Measurements from ENCODE around the gene ROR1.
"Not testable (repeated sequence)": the region's sequence is repeated elsewhere in the genome, so short reads cannot be mapped to it uniquely, and the experiment has no call there.

The ROR1 gene

DNA sequence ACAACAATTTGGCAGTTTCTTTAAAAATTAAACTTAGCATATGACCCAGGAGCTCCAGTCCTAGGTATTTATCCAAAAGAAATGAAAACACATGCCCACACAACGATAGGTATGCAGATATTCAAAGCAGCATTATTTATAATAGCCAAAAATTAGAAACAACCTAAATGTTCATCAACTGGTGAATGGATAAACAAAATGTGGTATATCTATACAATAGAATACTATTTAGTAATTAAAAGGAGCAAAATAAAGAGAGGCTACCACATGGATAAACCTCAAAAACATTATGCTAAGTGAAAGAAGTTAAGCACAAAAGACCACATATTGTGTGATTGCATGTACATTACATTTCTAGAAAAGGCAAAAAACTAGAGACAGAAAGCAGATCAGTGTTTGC lies 51.3 kb downstream of the ROR1 start:
- no peak for DNase-seq (ENCODE audit: low spot score)

DNA sequence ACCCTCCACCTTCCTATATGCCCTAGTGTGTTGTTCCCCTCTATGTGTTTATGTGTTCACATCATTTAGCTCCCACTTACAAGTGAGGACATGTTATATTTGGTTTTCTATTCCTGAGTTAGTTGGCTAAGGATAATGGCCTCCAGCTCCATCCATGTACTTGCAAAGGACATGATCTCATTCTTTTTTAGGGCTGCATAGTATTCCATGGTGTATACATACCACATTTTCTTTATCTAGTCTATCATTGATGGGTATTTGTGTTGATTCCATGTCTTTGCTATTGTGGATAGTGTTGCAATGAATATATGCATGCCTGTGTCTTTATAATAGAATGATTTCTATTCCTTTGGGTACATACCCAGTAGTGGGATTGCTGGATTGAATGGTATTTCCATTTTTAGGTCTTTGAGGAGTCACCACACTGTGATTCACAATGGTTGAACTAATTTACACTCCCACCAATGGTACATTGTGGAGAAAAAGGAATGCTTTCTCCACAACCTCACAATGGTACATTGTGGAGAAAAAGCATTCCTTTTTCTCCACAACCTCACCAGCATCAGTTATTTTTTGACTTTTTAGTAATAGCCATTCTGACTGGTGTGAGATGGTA lies 52.5 kb downstream of the ROR1 start:
- DNase-seq (ENCODE audit: low spot score), result not testable (repeated sequence)

DNA sequence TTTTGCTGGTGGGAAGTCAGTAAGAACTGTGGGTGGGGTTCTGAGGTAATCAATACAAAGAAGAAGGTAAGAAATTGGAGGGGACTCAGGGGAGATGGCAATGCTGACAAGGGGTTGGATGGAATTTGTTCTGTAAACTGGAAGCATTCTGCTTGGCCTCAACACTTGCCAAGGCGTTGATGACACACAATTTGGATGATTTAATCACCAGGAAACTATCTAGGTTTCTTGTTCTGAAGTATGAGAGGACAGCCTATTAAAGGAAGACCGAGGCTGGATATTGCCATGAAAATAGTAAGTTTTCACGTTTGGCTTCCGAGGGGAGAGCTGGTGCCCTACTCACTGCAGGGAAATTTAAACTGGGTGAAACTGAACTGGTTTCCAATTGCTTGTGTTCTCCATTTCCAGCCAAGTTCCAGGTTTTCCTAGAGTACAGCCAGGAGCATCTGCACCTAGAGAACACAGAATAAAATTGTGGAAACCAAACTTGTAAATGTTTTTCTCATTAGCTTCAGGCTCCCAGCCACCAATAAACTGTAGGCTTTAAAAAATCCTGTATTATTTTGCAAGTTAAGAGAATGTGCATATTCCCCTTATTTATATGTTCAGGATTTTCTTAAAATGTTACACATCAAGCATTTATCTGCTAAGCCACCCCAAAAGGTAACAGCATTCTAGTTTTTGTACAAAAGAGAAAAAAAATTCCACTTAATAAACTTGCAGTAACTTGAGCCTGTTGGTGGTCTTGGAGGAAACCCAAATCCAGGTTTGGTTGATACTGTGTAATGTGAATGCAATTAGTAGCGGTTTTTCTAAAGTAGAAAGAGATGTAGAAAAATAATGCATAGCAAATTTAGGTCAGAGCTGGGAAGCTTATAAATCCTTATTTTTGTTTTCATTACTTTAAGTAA lies 53.8 kb downstream of the ROR1 start:
- DNase-seq (ENCODE audit: low spot score), result no peak

DNA sequence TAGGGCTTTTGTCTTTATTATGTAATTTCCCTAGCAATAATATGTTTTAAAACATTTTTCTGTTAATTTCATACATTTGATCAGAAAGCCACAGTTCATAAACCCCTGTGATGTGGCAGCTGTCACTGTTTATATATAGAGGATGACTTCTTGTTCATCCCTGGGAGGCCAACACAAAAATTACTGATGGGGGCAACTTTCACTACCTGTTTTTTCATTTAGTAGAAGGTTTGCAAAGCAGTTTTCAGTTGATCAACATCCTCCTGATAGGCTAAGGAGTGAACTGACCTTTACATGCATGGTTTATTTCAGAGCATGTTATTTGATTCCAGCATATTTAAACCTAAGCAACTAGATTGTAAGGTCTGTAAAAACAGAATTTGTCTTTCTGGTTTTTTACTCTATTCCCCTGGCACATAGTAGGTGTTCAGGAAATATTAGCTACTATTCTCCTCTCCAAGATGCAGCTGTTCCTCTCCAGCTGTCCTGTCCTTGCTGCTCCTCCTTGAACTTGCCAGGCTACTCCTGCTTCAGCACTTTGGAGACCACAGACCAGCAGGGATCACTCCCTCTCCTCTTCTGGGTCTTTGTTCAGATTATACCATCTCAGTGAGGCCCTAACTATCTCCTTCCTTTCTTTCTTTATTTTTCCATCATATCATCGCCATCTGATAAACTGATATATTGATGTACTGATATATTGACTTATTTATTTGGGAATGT lies 54.7 kb downstream of the ROR1 start:
- no peak for DNase-seq (ENCODE audit: low spot score)

DNA sequence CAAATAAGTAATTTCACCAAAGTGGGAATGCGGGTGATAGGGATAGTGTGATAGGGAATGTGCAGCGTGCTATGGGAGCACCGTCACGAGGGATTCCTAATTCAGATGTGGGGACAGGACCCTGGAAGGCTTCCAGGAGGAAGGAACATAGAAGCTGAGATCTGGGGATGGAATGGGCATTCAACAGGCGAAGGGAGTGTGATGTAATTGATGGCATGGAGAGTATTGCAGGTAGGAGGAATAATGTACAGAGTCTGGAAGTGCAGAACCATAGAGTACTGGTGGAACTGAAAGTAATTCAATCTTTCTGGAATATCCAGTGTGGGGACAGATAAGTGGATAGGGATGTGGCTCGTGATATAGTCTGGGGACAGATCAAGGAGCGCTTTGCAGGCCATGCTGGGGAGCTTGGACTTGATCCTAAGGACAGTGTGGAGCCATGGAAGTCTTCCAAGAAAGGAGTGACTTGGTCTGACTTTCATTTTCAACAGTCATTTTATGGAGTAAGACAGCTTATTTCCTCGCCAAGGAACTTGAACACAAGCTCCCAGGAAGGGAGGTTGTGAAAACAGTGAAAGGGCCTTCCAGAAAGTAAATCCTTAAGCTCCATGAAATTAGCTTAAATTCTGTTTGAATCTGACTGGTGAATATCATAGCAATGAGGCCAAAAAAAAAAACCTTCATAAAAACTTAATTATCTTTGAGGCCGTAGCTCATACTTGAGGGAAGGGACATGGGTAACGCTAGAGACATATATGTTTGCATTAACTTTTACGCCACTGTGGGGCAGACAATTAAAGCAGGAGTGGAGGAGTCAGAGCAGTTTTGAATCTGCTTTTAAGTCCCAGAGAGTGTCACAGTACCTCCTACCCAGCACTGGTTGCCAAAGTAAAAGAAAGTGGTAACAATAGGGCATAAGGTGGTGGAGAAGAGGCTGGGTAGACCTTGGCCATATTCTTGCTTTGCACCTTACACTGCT lies 55.8 kb downstream of the ROR1 start:
- no peak for DNase-seq (ENCODE audit: low spot score)

DNA sequence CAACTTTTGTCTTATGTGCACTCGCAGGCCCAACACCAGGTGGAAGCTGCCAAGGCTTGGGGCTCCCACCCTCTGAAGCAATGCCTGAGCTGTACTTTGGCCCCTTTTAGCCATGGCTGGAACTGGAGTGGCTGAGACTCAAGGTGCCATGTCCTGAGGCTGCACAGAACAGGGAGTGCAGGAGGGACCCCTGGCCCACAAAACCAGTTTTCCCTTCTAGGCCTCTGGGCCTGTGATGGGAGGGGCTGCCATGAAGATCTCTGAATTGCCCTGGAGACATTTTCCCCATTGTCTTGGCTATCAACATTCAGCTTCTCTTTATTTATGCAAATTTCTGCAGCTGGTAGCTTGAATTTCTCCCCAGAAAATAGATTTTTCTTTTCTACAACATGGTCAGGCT lies 57.6 kb downstream of the ROR1 start:
- no peak for DNase-seq (ENCODE audit: low spot score)

DNA sequence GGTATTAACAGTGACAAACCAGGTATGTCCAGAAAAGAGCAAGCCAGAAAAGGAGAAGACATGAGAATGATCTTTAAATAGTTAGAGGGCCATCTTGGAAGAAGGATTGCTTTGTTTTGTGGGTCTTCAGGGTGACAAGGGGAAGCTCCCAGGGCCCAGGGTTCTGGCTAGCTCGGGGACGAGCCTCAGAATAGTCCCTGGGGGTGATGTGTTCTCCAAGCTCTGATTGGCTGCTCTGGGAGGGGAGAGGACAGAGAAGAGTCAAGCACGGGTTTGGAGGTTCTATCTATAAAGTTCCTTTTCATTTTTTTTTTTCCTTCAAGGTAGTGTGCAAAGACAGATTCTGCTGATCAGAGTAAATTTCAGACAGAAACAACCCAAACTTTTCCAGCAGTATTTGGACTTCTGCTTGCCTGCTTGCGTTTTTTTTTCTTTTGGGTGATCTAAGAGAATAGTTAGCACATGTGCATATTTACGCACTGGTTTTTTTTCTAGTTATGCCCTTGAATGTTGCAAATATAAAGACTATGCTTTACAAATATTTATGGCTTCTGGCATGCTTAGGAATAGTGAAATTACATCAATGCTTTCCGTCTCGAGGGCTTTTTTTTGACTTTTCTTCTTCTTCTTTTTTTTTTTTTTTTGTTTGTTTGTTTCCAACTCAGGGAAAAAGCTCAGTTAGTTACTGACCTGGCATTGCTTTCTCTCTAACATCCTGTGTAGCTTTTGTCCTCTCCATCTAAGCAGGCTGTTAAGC lies 59.7 kb downstream of the ROR1 start:
- no peak for DNase-seq (ENCODE audit: low spot score)

DNA sequence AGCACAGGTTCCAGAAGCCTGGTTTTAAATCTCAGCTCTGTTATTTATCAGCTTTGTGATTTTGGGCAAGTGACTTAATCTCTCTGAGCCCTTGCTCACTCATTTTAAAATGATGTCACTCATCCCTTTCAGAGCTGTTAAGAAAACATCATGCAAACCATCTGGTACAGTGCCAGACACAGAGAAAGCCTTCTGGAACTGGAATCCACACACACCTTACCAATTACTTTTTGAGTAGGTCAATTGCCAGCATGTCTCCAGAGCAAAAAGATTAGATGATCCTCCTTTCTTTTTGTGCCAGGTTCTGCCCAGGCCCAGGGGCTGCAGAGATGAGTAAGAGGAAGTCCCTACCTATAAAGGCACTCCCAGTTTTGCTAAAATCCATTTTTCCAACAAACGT lies 61.3 kb downstream of the ROR1 start:
- no peak for DNase-seq (ENCODE audit: low spot score)

DNA sequence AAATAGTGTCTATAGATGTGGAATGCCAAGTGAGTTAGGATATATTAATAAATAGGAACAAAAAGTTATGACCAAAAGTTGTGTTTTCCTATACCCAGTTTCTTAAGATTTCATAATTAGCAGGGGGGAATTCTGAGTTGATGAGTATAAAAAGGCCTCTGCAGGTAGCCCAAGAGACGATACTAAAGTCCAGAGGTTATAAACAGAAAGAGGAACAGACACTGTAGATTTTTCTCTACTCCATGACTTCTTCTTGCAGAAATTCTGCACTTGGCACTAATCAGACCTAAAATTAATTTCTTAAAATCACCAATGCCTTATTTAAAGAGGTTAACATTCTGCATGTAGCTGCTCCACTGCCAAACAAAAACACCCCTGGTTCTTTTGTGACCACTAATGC lies 62.6 kb downstream of the ROR1 start:
- no peak for DNase-seq (ENCODE audit: low spot score)

DNA sequence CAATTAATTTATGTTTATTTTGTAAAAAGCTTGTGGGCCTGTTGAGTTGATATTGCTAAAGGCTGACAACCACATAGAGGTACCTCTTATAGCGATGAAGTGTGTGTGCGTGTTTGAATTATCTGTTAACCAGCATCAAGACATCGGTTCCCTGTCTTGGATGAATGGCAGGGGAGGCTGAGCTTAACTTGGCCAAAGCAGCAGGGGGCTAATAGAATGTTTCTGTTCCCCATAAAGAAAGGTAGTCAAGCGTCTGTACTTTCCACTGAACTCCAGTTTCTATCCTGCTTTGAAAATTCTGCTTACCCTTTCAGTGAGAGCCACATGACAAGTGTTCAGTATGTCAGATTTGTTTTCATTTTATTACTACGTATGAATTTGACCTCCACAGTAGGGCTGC lies 63.0 kb downstream of the ROR1 start:
- no peak for DNase-seq (ENCODE audit: low spot score)

DNA sequence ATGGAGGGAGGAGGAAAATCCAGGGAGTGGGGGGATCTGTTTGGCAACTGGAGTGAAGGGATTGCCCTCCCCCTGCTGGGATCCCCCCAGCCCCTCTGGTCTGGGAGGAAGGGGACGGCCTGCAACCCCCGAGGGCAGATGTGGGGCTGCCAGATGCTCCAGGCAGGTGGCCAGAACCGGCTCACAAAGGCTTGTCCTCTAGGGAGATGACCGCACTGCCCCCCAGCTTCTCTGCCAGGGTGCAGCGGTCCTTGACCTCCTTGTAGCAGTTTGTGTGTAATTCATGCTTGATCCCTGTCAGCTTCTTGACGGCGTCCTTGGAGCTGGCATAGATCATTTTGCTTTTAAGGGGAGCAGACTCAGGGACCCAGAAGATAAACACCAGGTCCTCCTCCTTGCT lies 69.2 kb downstream of the ROR1 start:
- DNase-seq (ENCODE audit: low spot score), result no peak

DNA sequence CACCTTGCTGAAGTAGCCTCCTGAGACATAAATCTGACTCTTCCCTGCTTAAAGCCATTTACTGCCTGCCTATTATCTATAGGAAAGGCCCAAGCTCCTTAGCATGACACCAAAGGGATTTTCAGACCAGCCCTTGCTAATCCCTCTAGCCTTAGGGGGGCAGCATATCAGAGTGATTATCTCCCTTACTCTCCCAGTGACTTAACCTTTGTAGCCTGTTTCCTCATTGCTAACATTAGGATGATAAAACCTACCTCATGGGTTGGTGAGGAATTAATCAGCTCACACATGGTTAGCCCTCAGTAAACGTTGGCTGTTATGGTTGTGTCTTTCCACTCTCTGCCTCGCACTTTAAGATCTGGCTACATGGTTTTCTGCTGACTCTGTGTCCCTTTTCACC lies 70.1 kb downstream of the ROR1 start:
- DNase-seq (ENCODE audit: low spot score), result no peak

DNA sequence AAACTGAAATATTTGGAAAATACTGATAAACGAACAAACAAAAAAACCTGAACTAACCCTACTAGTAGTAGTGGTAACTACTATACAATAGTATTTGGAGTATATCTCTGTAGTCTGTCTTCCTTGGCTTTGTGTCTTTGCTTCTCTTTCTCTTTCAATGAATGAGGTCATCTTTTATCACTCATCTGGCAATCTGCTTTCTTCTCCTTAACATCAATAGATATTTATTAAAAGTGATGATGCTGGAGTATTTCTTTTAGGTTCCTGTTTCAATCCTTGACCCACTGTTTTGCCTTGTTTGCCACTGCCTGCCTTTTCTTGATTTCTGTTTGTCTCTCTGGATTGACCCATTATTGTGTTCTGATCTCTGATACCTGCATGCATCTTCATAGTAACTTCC lies 71.5 kb downstream of the ROR1 start:
- no peak for DNase-seq (ENCODE audit: low spot score)

DNA sequence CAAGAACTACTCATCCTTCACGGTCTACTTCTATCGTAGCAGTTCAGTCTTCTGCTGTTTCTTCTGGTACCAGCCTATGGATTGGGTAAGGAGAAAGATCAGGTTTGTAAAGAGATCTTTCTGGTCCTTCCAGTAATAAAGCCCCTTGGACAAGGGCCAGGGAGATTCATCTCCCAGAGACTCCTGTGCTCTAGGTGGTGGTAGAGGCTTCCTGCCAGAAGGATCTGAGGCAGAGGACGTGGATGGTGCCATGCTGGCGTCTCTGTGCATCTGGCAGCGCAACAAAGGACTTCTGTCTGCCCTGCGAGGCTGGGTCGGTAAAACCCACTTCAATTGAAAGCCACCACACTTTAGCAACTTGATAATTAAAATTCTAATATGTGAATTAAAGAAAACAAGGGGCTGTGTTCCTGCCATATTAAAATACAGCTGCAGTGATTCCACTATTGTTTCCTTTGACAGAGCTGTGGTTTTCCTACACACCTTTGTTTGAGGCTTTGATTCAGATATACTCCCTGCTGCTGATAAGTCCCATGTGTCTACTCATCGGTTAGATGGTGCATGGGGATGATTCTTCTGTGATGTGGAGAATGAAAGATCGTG lies 73.6 kb downstream of the ROR1 start:
- peak; percentile 54 for DNase-seq (ENCODE audit: low spot score)

DNA sequence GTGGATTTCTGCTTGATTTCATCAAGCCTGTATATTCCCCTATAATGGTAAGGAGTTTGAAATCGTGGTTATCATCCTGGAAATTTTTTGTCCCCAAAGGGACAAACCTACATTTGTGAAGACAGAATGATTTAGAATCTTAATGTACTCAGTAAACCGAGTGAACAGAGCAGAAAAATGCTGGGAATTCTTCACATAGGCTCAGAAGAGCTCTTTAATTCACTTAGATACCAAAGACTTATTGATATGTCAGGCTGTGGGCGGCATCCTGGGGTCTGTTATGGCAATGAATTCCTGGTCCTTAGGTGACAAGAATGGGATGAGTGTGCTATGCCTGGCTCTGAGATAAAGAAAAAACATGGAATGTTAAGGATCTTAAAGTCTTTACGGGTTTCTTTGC lies 74.9 kb downstream of the ROR1 start:
- DNase-seq (ENCODE audit: low spot score), result no peak

DNA sequence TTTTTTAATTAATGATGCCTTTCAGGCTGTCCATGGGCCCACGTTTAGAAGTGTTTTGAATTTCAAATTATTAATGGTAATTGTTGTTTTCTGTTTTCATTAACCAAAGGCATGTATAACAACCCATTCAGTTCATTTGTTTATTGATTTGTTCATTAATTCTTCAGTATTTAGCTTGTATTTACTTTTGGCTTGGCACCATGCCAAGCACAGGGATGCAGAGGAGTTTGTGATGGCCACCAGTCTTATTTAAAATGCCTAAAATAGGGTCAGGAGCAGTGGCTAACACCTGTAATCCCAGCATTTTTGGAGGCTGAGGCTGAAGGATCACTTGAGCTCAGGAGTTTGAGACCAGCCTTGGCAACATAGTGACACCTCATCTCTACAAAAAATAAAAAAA lies 75.3 kb downstream of the ROR1 start:
- no peak for DNase-seq (ENCODE audit: low spot score)

DNA sequence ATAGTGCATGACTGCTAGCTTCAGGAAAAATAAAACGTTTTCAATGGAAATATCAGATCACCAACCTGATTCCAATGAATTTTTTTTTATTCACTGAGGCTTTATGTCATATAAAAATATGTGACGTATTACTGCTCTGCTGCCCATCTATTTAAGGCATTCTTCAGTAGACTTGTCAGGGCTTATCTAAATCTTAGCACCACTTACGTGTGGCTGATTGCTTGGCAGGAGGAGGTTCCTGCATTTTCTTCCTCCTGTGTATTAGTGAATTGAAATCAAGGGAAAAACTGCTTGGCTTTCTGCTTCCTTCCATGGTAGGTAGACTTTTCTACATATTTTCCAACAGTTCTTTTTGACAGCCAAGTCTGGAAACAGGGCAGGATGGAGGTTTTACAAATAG lies 80.3 kb downstream of the ROR1 start:
- DNase-seq (ENCODE audit: low spot score), result no peak

DNA sequence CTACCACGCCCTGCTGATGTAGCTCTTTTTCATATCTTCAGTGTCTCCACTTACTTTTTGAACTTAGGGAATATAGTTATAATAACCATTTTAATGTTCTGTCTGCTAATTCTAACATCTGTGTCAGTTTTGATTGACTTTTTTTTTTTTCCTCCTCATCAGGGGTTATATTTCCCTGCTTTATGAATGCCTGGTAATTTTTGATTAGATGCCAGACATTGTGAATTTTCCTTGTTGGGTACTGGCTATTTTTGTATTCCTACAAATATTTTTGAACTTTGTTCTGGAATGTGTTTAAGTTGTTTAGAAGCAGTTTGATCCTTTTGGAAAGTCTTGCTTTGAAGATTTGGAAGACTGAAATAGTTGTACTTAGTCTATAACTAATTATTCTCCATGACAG lies 82.1 kb downstream of the ROR1 start:
- no peak for DNase-seq (ENCODE audit: low spot score)

DNA sequence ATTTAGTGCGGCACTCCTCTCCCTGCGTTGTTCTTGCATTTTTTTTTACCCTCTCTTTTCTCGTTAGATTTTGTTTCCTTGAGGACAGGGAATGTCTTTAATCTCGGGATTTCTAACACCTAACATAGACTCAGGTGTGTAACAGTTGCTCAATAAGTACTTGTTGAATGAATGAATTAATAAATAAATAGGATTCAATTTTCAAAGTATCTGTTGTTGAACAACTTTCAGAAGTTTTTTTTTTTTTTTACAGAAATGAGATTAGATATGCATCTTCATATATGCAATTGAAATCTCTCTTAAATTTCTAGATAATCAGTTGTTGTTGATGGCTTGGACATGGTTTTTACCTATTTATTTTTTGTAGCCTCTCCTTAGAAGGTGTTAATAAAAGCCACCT lies 83.1 kb downstream of the ROR1 start:
- DNase-seq (ENCODE audit: low spot score), result no peak

DNA sequence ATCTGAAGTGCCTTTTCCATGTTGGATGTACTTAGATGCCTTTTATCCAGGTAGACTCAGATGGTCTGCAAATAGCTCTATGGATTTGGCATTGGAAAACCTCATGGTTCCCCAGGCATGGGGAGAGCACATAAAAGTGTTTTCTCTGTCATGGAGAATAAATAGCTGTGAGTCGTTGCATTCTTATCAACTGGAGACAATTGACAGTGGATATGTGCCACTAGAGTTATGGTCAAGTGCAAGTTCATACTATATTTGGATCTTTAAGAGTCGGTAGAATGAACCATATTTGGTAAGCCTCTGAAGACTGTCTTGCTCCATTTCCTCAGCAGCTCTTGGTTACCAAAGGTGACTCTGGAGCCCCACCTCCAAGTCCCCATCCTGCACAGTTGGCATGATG lies 83.7 kb downstream of the ROR1 start:
- DNase-seq (ENCODE audit: low spot score), result no peak

DNA sequence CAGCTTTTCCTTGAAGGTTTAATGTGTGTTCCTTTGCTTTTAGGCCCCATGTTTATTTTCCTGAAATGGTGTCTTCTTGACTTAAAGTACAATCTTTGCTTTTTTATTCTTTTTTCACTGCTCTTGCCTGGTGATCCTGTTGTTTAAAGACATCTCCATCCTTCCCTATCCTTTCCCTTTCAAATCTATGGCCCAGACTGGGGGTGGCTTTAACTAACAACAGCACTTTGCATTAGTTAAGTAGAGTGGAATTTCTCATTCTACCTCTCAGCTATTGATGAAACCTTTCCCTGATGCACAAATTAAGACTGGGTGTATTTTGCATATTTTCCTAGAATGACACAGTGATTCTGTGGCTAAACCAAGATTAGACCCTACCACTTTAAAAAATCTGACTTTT lies 84.3 kb downstream of the ROR1 start:
- no peak for DNase-seq (ENCODE audit: low spot score)
